K562 (cell line): ENCODE results near the gene HNRNPF. TPM values are rescaled to one million over a fixed set of nuclear protein-coding genes. Genes with fewer than 3 reads are reported as not detected.

Experiments used
- ATAC-seq: fragments of 200-7000 bp; cut with Tn5 transposase; 3 replicates; pipeline ENCODE4 v1.9.1; 2020; ENCODE audit warnings: moderate library complexity
- BruUV-seq: library from RNA; stranded (reverse); fragments of 400-500 nt; replicated peaks from 2 replicates; lab custom pipeline; 2021; lab: Mats Ljungman, UMichigan
- CTCF ChIA-PET: fragments of 300-600 bp; formaldehyde crosslinking; extraction: SDS; loops from one replicate; lab custom pipeline; 2021; ENCODE audit warnings: low intra/inter-chr PET ratio; lab: Yijun Ruan, JAX
- POLR2A ChIA-PET: fragments of 300-600, 350-650 bp; sonication (Branson Sonifier 250); formaldehyde crosslinking; extraction: SDS; loops from one replicate; lab custom pipeline; 2021; ENCODE audit warnings: antibody characterized with exemption, inconsistent platforms; lab: Yijun Ruan, JAX
- DNase-seq, 4 experiments: peaks; one replicate each; pipeline versions ENCODE4 v3.0.0 to v3.0.0-alpha.2; 2011 to 2018; ENCODE audit warnings: low spot score in 3 of 4, mixed read lengths in 3 of 4; ENCODE audit errors: extremely low read depth in 1 of 4
- FAIRE-seq: peaks from 2 replicates; lab custom pipeline; 2011; peaks lifted over from hg19 to GRCh38; lab: Jason Lieb, UNC
- H2AFZ ChIP-seq: 2 replicates; pipeline ENCODE4 v1.6.0; 2011; ENCODE audit warnings: low read depth, low read length, control low read depth, inconsistent platforms
- H3K27ac ChIP-seq: fragments of 200-600 bp; 3 replicates; pipeline ENCODE4 v1.8.0; 2011; ENCODE audit warnings: low read depth, mild to moderate bottlenecking, control low read depth, inconsistent platforms, low read length, moderate library complexity, mixed read lengths; ENCODE audit errors: extremely low read depth
- H3K27me3 ChIP-seq, 2 experiments: fragments of 300-600 bp in 1 of 2; 2 replicates in 1 of 2; 3 replicates in 1 of 2; pipeline versions ENCODE4 v1.6.0 to v1.8.0; 2011; ENCODE audit warnings: inconsistent platforms in 2 of 2, low read length in 2 of 2, mild to moderate bottlenecking in 1 of 2, mixed read lengths in 1 of 2, moderate library complexity in 1 of 2; ENCODE audit not compliant: control insufficient read depth in 2 of 2, insufficient read depth in 2 of 2
- H3K36me3 ChIP-seq: fragments of 300-600 bp; 3 replicates; pipeline ENCODE4 v1.8.0; 2011; ENCODE audit warnings: mild to moderate bottlenecking, low read length, inconsistent platforms; ENCODE audit not compliant: control insufficient read depth, insufficient read depth
- H3K4me1 ChIP-seq, 2 experiments: fragments of 200-600 bp in 1 of 2; replicated peaks in 1 of 2; 2 replicates in 1 of 2; 3 replicates in 1 of 2; pipeline versions ENCODE4 v1.5.1 to v1.8.0; 2011; ENCODE audit warnings: inconsistent platforms in 2 of 2, low read length in 2 of 2, mild to moderate bottlenecking in 1 of 2, mixed read lengths in 1 of 2, moderate library complexity in 1 of 2; ENCODE audit not compliant: control insufficient read depth in 2 of 2, insufficient read depth in 2 of 2
- H3K4me2 ChIP-seq: 2 replicates; pipeline ENCODE4 v1.6.1; 2011; ENCODE audit warnings: low read length, control low read depth, inconsistent platforms, mixed read lengths; ENCODE audit not compliant: insufficient read depth
- H3K4me3 ChIP-seq: fragments of 200-600 bp; sonication (generic), shearing (Covaris generic); 2 replicates; pipeline ENCODE4 v1.5.1; 2016; ENCODE audit warnings: control low read depth, inconsistent platforms
- H3K79me2 ChIP-seq: fragments of 200-600 bp; 3 replicates; pipeline ENCODE4 v1.8.0; 2011; ENCODE audit warnings: low read length, inconsistent platforms; ENCODE audit not compliant: control insufficient read depth, insufficient read depth
- H3K9ac ChIP-seq, 2 experiments: 2 replicates each; pipeline versions ENCODE4 v1.6.0 to v1.6.1; 2011; ENCODE audit warnings: low read depth in 2 of 2, low read length in 2 of 2, control low read depth in 1 of 2, inconsistent platforms in 1 of 2, mild to moderate bottlenecking in 1 of 2, mixed read lengths in 1 of 2; ENCODE audit not compliant: insufficient read depth in 1 of 2
- H3K9me1 ChIP-seq: one replicate; pipeline ENCODE4 v1.6.0; 2011; ENCODE audit warnings: inconsistent platforms, mild to moderate bottlenecking, low read length, moderate library complexity; ENCODE audit not compliant: control insufficient read depth, insufficient read depth
- H3K9me3 ChIP-seq: replicated peaks from 2 replicates; pipeline ENCODE4 v1.5.1; 2011; ENCODE audit warnings: low read depth, low read length, inconsistent platforms; ENCODE audit not compliant: control insufficient read depth, insufficient read depth
- H4K20me1 ChIP-seq: replicated peaks from 2 replicates; pipeline ENCODE4 v1.6.1; 2011; ENCODE audit warnings: low read length, inconsistent platforms, mixed read lengths; ENCODE audit not compliant: control insufficient read depth, insufficient read depth
- NFE2 ChIP-seq: IDR thresholded peaks from 2 replicates; pipeline ENCODE4 v1.6.1; 2014; ENCODE audit warnings: antibody characterized with exemption, low read depth
- WGBS: fragments of 100-300 bp; shearing (Covaris generic); methylation state at CpG from one replicate; pipeline ENCODE4 v1.1.6; 2016; ENCODE audit warnings: low coverage, mixed read lengths; ENCODE audit not compliant: insufficient coverage; ENCODE audit errors: missing lambda C conversion rate; 5-methylcytosine and 5-hydroxymethylcytosine counted together
- in situ Hi-C: fragments of 300-500 bp; cut with MboI; formaldehyde crosslinking; loops from 4 replicates; pipeline ENCODE4 v1.15.0; 2018; ENCODE audit warnings: inconsistent platforms, mixed read lengths
- intact Hi-C: fragments of 100-400 bp; cut with micrococcal nuclease; formaldehyde crosslinking; loops from 2 replicates; pipeline ENCODE4 v1.14.2; 2022
- polyA plus RNA-seq, 8 experiments: library from polyadenylated mRNA; depleted of rRNA in 4 of 8; stranded (reverse) in 5 of 8; unstranded in 3 of 8; fragments of >200 nt; fragmentation: Nextera tagmentation in 2 of 8; fragmentation: Illumina TruSeq in 1 of 8; extraction: Ambion mirVana in 2 of 8; extraction: Trizol in 1 of 8; gene quantifications; 2 replicates each; pipeline versions ENCODE4 v1.2.1 to v1.2.3, GENCODE V29; 2011 to 2014; ENCODE audit warnings: inconsistent platforms in 1 of 8, missing spikeins in 1 of 8
- total RNA-seq, 7 experiments: library from RNA; depleted of rRNA in 6 of 7; stranded (reverse); fragments of >200 nt in 6 of 7; fragmentation: Illumina TruSeq in 2 of 7; extraction: Trizol in 2 of 7; gene quantifications; 2 replicates each; pipeline versions ENCODE4 v1.2.1 to v1.2.3, GENCODE V29; 2011 to 2021; ENCODE audit warnings: low replicate concordance in 1 of 7
- TF ChIP-seq, protein P1 (sequence below): fragments of 450-650 bp; IDR thresholded peaks from 2 replicates; pipeline ENCODE4 v1.6.1; 2018; ENCODE audit not compliant: partially characterized antibody

Gene HNRNPF
- total and polyA plus RNA-seq, 9 of the 15 experiments (the other 6 are each of a cell fraction or from before 2014, with no cell fraction given): 192 to 489 (median 416) TPM

DNA sequence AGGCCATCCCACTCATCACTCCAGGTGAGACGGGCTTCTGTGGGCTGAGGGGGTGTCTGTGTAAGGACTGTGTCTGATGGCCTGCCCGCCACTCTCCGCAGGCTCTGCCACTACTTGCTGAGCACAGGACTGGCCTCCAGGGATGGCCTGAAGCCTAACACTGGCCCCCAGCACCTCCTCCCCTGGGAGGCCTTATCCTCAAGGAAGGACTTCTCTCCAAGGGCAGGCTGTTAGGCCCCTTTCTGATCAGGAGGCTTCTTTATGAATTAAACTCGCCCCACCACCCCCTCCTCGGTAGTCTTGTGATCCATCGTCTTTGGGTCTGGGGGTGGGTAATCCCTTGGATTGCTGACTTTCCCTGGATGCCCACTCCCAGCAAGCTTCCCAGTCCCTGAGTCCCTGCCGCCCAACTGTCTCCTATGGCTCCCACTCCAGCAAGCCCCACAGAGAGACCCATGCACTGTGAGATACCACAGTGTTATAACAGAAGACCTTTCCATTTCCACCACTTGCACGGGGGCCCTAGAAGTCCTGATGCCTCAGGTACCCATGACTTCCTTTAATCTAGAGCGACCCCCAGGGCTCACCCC, 32.8 kb downstream of the HNRNPF start:
- H3K4me1 ChIP-seq: peaks cover 13 to 24% of the 10 kb centered on the region in 2 experiments; a peak in 4 of 5 replicates
- FAIRE-seq (no peak), ATAC-seq (no peak), DNase-seq (no peak)
- TF ChIP-seq, protein P1, sequence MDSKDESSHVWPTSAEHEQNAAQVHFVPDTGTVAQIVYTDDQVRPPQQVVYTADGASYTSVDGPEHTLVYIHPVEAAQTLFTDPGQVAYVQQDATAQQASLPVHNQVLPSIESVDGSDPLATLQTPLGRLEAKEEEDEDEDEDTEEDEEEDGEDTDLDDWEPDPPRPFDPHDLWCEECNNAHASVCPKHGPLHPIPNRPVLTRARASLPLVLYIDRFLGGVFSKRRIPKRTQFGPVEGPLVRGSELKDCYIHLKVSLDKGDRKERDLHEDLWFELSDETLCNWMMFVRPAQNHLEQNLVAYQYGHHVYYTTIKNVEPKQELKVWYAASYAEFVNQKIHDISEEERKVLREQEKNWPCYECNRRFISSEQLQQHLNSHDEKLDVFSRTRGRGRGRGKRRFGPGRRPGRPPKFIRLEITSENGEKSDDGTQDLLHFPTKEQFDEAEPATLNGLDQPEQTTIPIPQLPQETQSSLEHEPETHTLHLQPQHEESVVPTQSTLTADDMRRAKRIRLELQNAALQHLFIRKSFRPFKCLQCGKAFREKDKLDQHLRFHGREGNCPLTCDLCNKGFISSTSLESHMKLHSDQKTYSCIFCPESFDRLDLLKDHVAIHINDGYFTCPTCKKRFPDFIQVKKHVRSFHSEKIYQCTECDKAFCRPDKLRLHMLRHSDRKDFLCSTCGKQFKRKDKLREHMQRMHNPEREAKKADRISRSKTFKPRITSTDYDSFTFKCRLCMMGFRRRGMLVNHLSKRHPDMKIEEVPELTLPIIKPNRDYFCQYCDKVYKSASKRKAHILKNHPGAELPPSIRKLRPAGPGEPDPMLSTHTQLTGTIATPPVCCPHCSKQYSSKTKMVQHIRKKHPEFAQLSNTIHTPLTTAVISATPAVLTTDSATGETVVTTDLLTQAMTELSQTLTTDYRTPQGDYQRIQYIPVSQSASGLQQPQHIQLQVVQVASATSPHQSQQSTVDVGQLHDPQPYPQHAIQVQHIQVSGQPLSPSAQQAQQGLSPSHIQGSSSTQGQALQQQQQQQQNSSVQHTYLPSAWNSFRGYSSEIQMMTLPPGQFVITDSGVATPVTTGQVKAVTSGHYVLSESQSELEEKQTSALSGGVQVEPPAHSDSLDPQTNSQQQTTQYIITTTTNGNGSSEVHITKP: peak; percentile 14
- TF ChIP-seq NFE2: no peak
- WGBS: 34% methylated on average over 9 of the region's 9 CpGs
- ChIA-PET POLR2A (interaction anchor here (1.3 kb wide), 1 partner anchor 9 kb away, joined by 6 read pairs; no protein-coding TSS in a partner anchor), CTCF (interaction anchor here (1.5 kb wide), 1 partner anchor 86 kb away, joined by 6 read pairs; no protein-coding TSS in a partner anchor)
- no peak overlapping the region for H3K4me3 ChIP-seq
- peaks cover 0 to 15% of the 10 kb centered on the region in 2 experiments; a peak in 2 of 5 replicates for H3K27me3 ChIP-seq
- no peaks in the 10 kb centered on the region for H3K9me1 ChIP-seq
- no peaks in the 10 kb centered on the region for H3K9me3 ChIP-seq
- H3K27ac ChIP-seq: no peak overlapping the region
- no peaks in the 10 kb centered on the region for H4K20me1 ChIP-seq
- no peaks in the 10 kb centered on the region for H3K79me2 ChIP-seq
- no peak overlapping the region for H2AFZ ChIP-seq
- no peak overlapping the region for H3K9ac ChIP-seq
- BruUV-seq: no TSS peak
- in situ Hi-C loops (no loop called here), intact Hi-C loops (no loop called here)
- no peak overlapping the region for H3K4me2 ChIP-seq
- no peaks in the 10 kb centered on the region for H3K36me3 ChIP-seq
